HS-5 (cell line): Measurements from ENCODE around the gene TBC1D22B.
"Not testable (repeated sequence)": the region's sequence is repeated elsewhere in the genome, so short reads cannot be mapped to it uniquely, and the experiment has no call there.

Experiments
- DNase-seq: peaks from one replicate; pipeline ENCODE4 v3.0.0-alpha.2; 2012; ENCODE audit warnings: low read depth

TBC1D22B gene

GRCh38 chr6:37321516-37322415, 64.2 kb downstream of the TBC1D22B start:
- no peak for DNase-seq

GRCh38 chr6:37323580-37323979, 66.0 kb downstream of the TBC1D22B start:
- no peak for DNase-seq

- DNase-seq, result peak; percentile 57
Observed at GRCh38 chr6:37324131-37325033, 66.8 kb downstream of the TBC1D22B start.

- DNase-seq, result not testable (repeated sequence)
Observed at GRCh38 chr6:37330345-37330744, 72.8 kb downstream of the TBC1D22B start.

GRCh38 chr6:37331047-37331446, 73.5 kb downstream of the TBC1D22B start:
- no peak for DNase-seq

GRCh38 chr6:37332894-37333293, 75.3 kb downstream of the TBC1D22B start:
- no peak for DNase-seq

- DNase-seq, result no peak
Observed at GRCh38 chr6:37334047-37334446, 76.5 kb downstream of the TBC1D22B start.

- not testable (repeated sequence) for DNase-seq
Observed at GRCh38 chr6:37338317-37338716, 80.7 kb downstream of the TBC1D22B start.

- DNase-seq, result no peak
Observed at GRCh38 chr6:37338745-37339255, 81.2 kb downstream of the TBC1D22B start.

- no peak for DNase-seq
Observed at GRCh38 chr6:37339741-37340638, 82.4 kb downstream of the TBC1D22B start.

GRCh38 chr6:37340639-37340943, 83.0 kb downstream of the TBC1D22B start:
- no peak for DNase-seq

GRCh38 chr6:37343248-37343647, 85.7 kb downstream of the TBC1D22B start:
- DNase-seq, result no peak

GRCh38 chr6:37344308-37344707, 86.7 kb downstream of the TBC1D22B start:
- no peak for DNase-seq

GRCh38 chr6:37345804-37346203, 88.2 kb downstream of the TBC1D22B start:
- DNase-seq, result not testable (repeated sequence)

- DNase-seq, result no peak
Observed at GRCh38 chr6:37347177-37347576, 89.6 kb downstream of the TBC1D22B start.

GRCh38 chr6:37347670-37348111, 90.1 kb downstream of the TBC1D22B start:
- DNase-seq, result no peak

- no peak for DNase-seq
Observed at GRCh38 chr6:37351027-37351426, 93.5 kb downstream of the TBC1D22B start.

- no peak for DNase-seq
Observed at GRCh38 chr6:37352384-37352783, 94.8 kb downstream of the TBC1D22B start.

- peak; percentile 41 for DNase-seq
Observed at GRCh38 chr6:37353761-37354525, 96.4 kb downstream of the TBC1D22B start, which contains the start of gene RNF8. Gene RNF8 (plus strand): TSS chr6:37353983. CDS start chr6:37354165, 182 bp downstream.

GRCh38 chr6:37354526-37355384, 97.2 kb downstream of the TBC1D22B start:
- DNase-seq, result no peak
